Left renal cortex interstitium (tissue), 4 donors: ENCODE results near the gene LSM7. TPM values are rescaled to one million over a fixed set of nuclear protein-coding genes. Genes with fewer than 3 reads are reported as not detected.
"Not testable (repeated sequence)": the region's sequence is repeated elsewhere in the genome, so short reads cannot be mapped to it uniquely, and the experiment has no call there.

Experiments used
- DNase-seq, 4 donors: peaks; one replicate each; pipeline ENCODE4 v3.0.0-alpha.2; 2013; ENCODE audit warnings: low read depth in 4 of 4, low spot score in 2 of 4, missing footprints in 1 of 4
- polyA plus RNA-seq, 4 donors: library from polyadenylated mRNA; unstranded; fragments of 120-200 nt; gene quantifications; one replicate each; pipeline ENCODE4 v1.2.1, GENCODE V29; 2013; ENCODE audit not compliant: insufficient read length in 4 of 4

Gene LSM7
- polyA plus RNA-seq, 4 donors, result 75.3 to 125 (median 114) TPM

DNA sequence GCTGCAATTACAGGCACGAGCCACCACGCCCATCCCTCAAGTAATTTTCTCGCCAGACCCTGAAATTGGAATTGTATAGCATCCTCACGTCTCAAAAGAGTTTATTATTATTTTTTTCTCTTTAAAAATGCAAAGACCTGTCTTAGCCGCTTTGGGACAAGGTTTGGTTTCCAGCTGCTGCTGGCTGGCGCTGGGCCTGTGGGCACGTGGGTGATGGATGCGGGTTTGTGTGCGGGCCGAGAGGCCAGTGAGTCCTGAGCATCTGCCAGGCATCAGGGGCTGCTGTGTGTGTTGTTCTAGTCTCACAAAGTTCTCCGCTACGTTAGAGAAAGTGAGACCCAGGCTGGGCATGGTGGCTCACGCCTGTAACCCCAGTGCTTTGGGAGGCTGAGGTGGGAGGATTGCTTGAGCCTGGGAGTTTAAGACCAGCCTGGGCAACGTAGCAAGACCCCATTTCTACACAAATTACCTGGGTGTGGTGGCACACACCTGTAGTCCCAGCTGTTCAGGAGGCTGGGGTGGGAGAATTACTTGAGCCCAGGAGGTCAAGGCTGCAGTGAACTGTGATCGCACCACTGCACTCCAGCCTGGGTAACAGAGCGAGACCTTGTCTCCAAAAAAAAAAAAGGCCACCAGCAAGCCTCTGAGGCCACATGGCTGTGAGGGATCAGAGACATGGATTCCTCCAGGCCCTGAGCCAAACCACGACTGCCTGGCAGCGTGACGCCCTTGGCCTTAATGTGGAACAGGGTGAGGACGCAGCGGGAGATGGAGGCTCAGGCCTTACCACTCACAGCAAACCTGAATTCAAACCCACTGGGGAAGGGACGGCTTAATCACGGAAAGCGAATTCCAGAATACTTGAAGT is 27.0 kb upstream of the LSM7 start:
- DNase-seq, result no peak

DNA sequence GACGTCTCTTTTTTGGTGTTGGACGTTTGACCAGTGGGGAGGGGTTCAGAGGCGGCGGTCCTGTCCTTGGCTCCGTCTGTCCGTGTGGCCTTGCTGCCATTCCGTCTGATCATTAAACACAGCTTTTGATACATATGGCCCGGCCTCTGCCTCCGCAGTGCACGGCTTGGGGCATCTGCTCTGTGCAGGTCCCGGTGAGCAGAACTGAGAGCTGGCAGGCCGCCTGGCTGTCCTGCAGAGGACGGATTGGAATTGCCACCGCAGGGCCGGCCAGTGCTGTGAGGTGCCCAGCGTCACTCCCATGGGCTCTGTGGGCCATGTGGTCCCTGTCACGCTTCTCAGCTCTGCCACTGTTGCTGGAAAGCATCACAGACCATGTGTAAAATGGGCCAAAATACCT is 26.3 kb upstream of the LSM7 start:
- no peak for DNase-seq

DNA sequence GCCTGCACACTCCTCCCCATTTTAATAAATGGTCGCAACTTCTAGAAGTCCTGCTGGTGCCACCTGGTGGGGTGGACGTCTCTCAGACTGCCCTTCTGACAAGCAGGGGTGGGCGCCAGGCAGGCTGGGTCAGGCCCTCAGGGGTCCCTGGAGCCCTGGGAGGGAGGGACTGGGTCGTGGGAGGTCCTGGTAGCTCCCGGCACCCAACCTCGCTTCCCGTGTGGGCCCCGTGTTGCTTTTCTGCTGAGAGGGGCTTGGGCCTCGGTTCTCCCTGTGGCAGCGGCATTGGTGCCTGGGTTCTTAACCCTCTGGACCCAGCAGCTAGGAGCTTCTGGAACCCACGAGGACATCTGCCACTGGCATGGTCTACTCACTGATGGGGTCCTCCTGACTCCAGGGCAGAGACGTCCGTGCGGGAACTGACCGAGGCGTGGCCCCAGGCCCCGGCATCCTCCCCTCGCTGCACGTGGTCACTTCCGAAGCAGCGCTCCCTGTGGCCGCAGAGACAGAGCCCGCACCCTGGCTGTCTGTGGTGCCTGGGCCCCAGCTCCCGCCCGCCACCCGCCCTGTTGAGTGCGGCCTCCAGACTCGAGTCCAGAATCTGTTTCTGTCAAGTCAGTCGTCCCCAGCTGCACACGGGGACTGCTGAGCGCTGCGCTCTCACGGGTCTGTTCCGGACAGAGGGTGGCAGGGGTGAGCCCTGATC is 25.7 kb upstream of the LSM7 start:
- DNase-seq, result no peak

DNA sequence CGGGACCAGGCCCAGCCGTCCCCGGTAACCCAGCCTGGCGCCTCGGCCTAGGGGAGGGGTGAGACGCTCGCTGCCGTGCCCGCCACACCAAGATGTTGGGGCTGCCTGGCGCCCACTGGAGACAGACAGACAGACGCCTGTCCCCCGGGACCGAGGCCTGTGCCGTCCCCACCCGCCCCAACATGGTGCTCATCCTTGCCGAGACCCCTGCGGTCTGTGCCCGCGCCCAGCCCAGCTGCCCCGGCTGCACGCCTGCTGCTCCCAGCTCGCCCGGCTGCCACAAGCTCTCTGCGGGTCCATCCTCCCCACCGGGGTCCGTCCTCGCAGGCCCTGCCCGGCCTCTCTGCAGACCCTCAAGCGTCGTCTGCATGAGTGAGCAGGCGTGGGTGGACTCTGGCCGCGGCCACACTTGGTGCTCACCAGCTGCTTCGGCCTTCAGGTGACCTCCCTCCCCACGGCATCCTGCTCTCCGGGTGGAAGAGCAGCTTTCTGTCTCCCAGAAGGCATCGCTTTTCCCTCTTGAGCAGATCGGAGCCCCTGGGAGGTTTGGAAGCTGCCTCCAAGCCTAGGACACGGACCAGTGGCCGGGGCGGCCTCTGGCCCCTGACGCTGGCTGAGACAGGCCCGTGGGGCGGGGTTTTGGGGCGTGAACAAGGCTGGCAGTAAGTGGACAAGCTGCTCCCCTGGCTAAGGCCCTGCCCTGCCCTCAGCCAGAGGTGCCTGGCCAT is 24.9 kb upstream of the LSM7 start:
- DNase-seq, result no peak

DNA sequence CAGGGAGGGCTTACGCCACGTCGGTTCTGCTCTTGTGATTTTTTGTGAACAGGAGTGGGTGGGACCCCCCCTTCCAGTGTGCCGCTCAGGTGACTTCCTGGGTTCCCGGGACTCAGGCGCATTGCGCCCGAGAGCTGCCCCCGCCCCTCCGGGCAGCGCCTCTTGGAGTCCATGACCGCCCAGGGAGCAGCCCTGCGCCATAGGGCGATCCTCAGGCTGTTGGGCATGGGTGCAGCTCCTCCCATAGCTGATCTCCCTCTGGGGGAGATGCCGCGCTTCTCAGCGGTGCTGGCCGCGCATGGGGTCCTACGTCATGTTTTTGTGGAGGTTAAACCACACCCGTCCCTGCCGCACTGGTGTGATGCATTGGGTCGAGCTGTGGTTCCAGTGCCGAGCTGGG is 23.7 kb upstream of the LSM7 start:
- DNase-seq, result no peak

DNA sequence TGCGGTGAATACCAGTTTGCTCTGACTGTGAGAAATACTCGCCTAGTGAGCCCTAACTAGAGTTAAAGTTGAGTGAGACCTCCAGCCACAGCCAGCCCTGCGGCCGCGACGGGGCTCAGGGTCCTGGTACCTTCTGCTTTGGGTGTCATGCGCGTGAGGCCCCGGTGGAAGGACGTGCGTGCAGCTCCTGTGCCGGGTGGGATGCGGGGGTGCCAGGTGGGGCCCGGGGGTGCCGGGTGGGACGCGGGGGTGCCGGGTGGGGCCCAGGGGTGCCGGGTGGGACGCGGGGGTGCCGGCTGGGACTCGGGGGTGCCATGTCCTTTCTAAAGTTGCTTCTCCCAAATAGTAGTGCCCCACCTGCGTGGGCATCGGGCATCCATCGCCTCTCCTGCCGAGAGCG is 23.2 kb upstream of the LSM7 start:
- no peak for DNase-seq

DNA sequence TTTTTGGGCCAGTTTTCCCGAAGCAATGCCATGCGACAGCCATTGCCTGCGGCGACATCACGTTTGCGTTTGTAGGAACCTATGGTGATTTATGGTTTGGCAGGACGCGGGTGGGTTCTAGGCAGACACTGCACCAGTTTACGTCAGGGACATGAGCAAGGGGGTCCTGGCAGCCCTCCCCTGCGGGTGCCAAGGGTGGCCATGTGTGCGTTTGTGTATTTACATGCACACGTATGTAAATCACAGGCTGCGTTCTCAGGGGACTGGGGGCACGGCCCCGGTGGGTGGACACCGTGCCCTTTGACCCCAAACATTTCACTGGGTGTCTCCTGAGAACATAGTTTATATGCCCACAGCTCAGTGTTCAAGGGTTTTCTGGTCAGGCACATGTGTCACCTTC is 22.3 kb upstream of the LSM7 start:
- no peak for DNase-seq

DNA sequence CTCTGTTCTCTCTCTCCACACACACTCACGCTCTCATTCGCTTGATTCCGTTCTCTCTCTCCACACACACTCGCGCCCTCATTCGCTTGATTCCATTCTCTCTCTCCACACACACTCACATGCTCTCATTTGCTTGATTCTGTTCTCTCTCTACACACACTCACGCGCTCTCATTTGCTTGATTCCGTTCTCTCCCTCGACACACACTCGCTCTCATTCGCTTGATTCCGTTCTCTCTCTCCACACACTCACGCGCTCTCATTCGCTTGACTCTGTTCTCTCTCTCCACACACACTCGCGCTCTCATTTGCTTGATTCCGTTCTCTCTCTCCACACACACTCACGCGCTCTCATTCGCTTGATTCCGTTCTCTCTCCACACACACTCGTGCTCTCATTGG is 21.4 kb upstream of the LSM7 start:
- DNase-seq, result not testable (repeated sequence)

DNA sequence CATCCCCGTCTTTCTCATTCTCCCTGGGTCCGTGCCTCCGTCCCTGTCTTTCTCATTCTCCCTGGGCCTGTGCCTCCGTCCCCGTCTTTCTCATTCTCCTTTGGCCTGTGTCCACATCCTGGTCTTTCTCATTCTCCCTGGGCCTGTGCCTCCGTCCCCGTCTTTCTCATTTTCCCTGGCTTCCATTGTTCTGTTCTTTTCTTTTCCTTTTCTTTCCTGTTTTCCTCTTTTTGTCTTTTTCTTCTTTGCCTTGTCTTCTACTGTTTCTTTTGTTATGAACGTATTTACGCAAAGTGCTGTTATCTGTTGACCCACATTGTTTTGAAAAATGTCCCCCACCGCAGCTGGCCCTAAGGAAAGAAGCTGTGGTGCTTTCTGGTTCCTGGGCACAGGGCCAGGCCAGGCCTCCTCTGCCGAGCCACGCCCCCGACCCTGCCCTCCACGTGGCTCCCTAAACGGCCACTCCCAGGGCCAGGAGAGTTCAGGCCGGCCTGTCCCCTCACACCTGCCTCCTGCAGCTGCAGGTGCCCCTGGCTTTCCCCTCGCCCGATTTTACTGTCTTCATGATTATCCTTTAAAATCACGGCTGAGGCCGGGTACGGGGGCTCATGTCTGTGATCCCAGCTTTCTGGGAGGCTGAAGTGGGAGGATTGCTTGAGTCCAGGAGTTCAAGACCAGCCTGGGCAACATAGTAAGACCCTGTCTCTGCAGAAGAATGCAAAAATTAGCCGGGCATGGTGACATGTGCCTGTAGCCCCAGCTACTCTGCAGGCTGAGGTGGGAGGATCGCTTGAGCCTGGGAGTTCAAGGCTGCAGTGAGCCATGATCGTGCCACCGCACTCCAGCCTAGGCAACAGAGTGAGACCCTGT is 17.6 kb upstream of the LSM7 start:
- no peak for DNase-seq

DNA sequence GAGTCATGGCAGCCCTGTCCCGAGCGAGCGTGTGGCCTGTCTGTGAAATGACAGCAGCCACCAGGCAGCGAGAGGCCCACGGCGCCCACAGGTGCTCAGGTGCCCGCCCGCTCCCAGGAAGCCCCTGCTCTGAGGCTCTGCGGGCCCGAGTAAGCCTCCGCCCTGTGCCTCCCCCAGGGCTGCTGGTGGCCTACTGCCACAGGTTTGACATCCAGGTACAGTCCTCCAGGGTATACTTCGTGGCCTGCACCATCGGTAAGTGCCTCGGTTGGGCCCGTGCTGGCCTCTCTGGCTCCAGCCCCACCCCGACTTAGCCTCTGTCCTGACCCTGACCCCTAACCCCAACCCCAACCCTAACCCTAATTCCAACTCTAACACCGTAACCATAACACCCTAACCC is 16.7 kb upstream of the LSM7 start:
- no peak for DNase-seq

DNA sequence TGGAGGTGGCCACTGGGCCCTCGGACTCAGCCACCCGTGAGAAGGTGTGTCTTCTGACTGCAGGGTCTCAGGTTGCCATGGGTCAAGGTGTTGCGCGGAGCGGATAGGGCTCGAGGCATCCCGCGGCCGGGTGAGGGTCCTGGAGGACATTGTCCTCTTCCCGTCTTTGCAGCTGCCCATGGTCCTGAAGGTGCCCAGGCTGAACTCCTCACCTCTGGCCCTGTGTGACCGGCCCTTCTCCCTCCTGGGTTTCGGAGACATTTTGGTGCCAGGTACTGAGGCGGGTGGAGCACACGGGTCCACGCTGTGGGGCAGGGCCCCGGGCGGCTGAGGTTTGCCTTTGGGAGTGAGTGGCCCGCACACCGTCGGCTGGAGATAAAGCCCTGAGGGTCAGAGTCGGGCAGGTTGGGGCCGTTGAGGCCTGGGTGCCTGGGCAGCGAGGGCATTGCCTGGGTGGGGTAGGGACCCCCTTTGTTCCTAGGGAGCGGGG is 16.0 kb upstream of the LSM7 start:
- DNase-seq, result no peak

DNA sequence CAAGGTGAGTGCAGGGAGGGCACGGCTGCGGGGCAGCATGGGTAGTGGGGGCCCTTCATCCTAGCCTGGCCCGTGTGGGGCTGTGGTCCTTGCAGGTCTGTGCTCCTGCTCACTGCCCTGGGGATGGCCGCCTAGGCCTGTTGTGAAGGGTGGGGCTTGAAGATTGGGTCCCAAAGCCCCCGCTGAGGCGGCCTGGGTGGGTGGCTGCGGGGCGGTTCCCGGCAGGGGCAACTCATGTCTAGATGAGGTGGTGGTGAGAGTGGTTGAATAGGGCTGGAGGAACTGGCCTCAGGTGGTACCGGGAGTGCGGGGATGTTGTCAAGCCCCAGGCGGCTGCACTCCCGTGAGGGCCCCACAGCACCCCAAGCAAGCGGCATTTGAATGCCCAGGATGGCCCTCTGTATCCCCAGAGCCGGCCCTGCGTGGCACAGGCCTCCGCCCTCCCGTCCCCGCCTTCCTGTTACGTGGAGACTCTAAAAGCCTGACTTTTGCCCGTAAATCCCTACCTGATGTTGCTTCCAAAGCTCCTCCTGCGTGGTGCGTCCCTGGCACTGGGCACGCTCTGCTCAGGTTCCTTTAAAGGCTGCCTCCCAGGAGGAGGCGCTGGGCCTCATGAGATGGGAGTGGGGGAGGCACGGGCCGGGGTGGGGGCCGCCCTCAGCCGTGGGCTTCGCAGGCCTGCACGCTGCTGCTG is 15.1 kb upstream of the LSM7 start:
- DNase-seq, result no peak

DNA sequence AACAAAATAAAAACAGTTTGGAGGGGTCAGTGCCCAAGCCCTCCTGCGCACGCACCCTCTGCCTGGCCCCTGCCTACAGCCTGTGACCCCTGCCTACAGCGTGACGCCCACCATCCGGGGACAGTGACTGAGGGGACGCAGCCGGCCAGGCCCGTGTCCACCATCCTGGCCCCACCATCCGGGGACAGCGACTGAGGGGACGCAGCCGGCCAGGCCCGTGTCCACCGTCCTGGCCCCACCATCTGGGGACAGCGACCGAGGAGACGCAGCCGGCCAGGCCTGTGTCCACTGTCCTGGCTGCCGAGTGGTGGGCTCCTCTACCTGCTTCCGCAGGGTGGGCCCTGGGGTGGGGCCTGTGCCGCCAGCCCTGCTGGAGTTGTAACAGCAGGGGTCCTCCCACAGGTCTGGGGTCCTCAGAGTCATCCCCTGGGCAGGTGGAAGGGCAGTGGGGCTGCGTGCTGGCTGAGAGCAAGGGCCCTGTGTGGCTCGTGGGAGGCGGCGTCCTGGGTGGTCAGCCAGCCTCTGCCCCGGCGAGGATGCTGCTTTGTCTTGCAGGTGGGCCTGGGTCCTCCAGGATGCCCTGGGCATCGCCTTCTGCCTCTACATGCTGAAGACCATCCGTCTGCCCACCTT is 14.4 kb upstream of the LSM7 start:
- DNase-seq, result no peak

DNA sequence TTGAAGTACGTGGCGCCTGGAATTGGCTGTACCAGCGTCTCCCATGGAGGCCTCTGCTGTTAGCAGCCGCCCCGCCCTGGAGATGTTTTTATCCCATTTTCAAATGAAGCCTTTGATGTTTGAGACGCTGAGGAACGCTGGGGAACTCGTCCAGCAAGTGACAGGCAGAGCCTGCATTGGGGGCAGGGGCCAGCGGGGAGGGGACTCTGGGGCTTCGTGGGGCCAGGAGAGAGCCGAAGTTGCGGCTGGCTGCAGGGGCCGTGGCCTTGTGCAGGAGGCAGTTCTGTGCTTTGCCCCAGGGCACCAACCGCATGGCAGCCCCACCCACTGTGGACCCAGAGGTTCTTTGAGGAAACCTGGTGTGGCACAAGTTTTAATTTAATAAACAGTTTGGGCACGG is 13.6 kb upstream of the LSM7 start:
- no peak for DNase-seq

DNA sequence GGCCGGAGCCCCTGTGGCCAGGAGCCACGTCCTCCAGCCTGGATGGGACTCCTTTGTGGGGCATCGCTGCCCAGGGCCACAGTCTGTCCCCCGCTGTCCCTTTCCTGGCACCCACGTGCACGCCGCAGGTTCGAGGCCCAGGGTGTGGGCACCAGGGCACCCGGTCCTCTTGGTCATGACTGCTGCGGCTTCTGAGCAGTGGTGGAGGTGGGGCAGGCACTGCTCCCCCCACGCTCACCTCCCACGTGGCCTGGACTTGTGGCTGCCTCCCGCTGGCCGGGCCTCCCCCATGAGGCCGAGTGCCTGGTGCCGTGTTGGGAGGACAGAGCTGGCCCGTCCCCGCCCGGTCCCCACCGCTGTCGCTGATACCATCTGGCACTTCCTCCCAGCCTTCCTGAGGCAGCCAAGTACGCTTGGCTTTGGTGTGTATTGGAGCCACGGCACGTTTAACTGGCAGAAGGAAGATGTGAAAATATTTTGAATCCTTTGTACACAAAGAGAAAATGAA is 12.9 kb upstream of the LSM7 start:
- no peak for DNase-seq

DNA sequence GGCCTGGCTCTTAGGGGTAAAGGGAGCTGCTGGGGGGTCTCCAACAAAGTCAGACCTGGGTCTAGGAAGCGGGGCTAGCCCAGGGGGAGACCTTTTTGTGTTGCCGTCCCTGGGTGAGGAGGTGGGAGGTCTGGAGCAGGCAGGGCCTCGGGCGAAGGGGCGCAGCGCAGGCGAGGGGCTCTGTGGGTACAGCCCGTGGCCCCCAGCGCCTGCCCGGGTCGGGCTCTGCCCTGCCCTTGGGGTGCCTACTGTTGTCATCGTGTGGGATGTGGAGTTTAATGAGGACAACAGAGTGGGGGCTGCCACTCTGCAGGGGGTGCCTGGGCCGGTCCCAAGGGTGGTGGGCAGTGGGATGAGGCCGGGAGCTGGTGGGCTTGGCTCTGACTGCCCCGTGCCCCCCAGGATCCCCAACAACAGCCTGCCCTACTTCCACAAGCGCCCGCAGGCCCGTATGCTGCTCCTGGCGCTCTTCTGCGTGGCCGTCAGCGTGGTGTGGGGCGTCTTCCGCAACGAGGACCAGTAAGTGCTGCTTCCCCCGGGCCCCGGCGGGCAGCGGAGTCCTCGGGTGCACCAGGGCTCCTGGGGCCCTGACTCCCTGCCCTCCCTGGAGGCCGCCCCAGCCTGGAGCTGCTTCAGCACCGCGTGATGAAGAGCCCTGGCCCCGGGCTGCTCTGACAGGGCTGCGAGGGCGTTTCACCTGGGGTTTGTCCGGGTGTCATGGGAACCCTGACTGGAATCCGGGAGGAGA is 12.3 kb upstream of the LSM7 start:
- DNase-seq, result no peak

DNA sequence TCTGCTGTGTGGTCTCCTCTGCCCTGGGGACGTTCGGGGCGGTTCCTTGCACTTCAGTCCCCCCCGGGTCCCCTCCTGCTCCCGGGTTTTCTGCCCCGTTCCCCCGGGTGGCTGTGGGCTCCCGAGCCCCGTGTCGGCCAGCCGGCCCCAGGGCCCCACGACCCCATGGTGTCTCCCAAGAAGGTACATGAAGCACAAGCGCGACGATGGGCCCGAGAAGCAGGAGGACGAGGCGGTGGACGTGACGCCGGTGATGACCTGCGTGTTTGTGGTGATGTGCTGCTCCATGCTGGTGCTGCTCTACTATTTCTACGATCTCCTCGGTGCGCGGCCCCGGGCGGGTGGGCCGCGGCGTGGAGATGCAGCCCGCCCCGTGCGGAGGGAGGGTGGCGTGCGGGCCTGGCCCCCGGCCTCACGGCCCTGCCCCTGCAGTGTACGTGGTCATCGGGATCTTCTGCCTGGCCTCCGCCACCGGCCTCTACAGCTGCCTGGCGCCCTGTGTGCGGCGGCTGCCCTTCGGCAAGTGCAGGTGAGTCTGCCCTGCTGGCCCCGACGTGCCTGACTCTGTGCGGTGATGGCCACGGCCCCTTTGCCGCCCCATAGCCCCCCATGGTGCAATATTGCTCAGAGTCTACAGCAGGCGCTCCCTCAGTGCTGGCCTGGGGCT is 11.4 kb upstream of the LSM7 start:
- DNase-seq, result no peak
